IMR-90 (cell line): ENCODE results near the gene CETP. TPM values are rescaled to one million over a fixed set of nuclear protein-coding genes. Genes with fewer than 3 reads are reported as not detected.

Source experiments
- ATAC-seq: fragments of 200-7000 bp; cut with Tn5 transposase; 2 replicates; pipeline ENCODE4 v1.9.1; 2020; ENCODE audit warnings: low read depth, mild to moderate bottlenecking, moderate library complexity
- BruUV-seq: library from RNA; stranded (reverse); fragments of 400-500 nt; replicated peaks from 2 replicates; lab custom pipeline; 2021; lab: Mats Ljungman, UMichigan
- CTCF ChIA-PET: fragments of 300-600 bp; formaldehyde crosslinking; extraction: SDS; loops from one replicate; lab custom pipeline; 2021; ENCODE audit warnings: antibody characterized with exemption; lab: Yijun Ruan, JAX
- POLR2A ChIA-PET: fragments of 300-600 bp; sonication (Branson Sonifier 250); formaldehyde crosslinking; loops from one replicate; lab custom pipeline; 2022; ENCODE audit warnings: antibody characterized with exemption; ENCODE audit not compliant: unreplicated experiment; lab: Charles Lee
- DNase-seq: peaks from one replicate; pipeline ENCODE4 v3.0.0; 2013
- H2AFZ ChIP-seq: replicated peaks from 2 replicates; pipeline ENCODE3; 2013; ENCODE audit warnings: low read length, mild to moderate bottlenecking; ENCODE audit not compliant: poor library complexity
- H2AK5ac ChIP-seq: 2 replicates; pipeline ENCODE4 v1.6.1; 2013; ENCODE audit warnings: low read depth, low read length, inconsistent platforms
- H2AK9ac ChIP-seq: replicated peaks from 2 replicates; pipeline ENCODE3; 2013; ENCODE audit warnings: mild to moderate bottlenecking, low read depth, low read length, moderate library complexity; ENCODE audit not compliant: poor library complexity
- H2BK120ac ChIP-seq: 2 replicates; pipeline ENCODE4 v1.6.1; 2013; ENCODE audit warnings: low read depth, low read length, inconsistent platforms
- H2BK15ac ChIP-seq: 3 replicates; pipeline ENCODE4 v1.6.1; 2013; ENCODE audit warnings: low read depth, low read length, inconsistent platforms
- H2BK20ac ChIP-seq: 2 replicates; pipeline ENCODE4 v1.6.1; 2013; ENCODE audit warnings: low read depth, mild to moderate bottlenecking, inconsistent platforms, low read length, moderate library complexity
- H2BK5ac ChIP-seq: 2 replicates; pipeline ENCODE4 v1.6.1; 2013; ENCODE audit warnings: mild to moderate bottlenecking, low read depth, low read length, inconsistent platforms; ENCODE audit not compliant: poor library complexity, severe bottlenecking
- H3K14ac ChIP-seq: replicated peaks from 2 replicates; pipeline ENCODE4 v1.6.1; 2013; ENCODE audit warnings: low read depth, low read length, inconsistent platforms
- H3K18ac ChIP-seq: 2 replicates; pipeline ENCODE4 v1.6.1; 2013; ENCODE audit warnings: low read depth, low read length, control low read depth
- H3K23ac ChIP-seq: 2 replicates; pipeline ENCODE4 v1.6.1; 2013; ENCODE audit warnings: low read depth, low read length, inconsistent platforms
- H3K27ac ChIP-seq: 2 replicates; pipeline ENCODE4 v1.5.1; 2013; ENCODE audit warnings: mild to moderate bottlenecking, control low read depth, low read length; ENCODE audit not compliant: insufficient read depth
- H3K27me3 ChIP-seq: 2 replicates; pipeline ENCODE4 v1.6.1; 2013; ENCODE audit warnings: low read length; ENCODE audit not compliant: control insufficient read depth, insufficient read depth
- H3K36me3 ChIP-seq: 2 replicates; pipeline ENCODE4 v1.6.1; 2013; ENCODE audit warnings: low read length, mixed read lengths; ENCODE audit not compliant: control insufficient read depth, insufficient read depth
- H3K4ac ChIP-seq: 2 replicates; pipeline ENCODE4 v1.6.1; 2013; ENCODE audit warnings: low read depth, low read length, inconsistent platforms
- H3K4me1 ChIP-seq: 2 replicates; pipeline ENCODE4 v1.6.1; 2013; ENCODE audit warnings: low read length, mixed read lengths; ENCODE audit not compliant: control insufficient read depth, insufficient read depth
- H3K4me2 ChIP-seq: 2 replicates; pipeline ENCODE4 v1.6.1; 2013; ENCODE audit warnings: low read depth, mild to moderate bottlenecking, control low read depth, low read length, moderate library complexity
- H3K4me3 ChIP-seq: 2 replicates; pipeline ENCODE4 v1.5.1; 2013; ENCODE audit warnings: low read depth, mild to moderate bottlenecking, control low read depth, low read length, moderate library complexity; ENCODE audit not compliant: insufficient read depth
- H3K56ac ChIP-seq: 2 replicates; pipeline ENCODE4 v1.6.1; 2013; ENCODE audit warnings: low read length, inconsistent platforms; ENCODE audit not compliant: insufficient read depth; ENCODE audit errors: extremely low read depth
- H3K79me1 ChIP-seq, 2 experiments: 2 replicates each; pipeline ENCODE4 v1.6.1; 2013; ENCODE audit warnings: low read length in 2 of 2, inconsistent platforms in 1 of 2, low read depth in 1 of 2
- H3K9ac ChIP-seq: 2 replicates; pipeline ENCODE4 v1.6.1; 2013; ENCODE audit warnings: low read depth, low read length, control low read depth
- H3K9me1 ChIP-seq: 2 replicates; pipeline ENCODE4 v1.6.1; 2013; ENCODE audit warnings: low read length, inconsistent platforms; ENCODE audit not compliant: insufficient read depth
- H3K9me3 ChIP-seq: 2 replicates; pipeline ENCODE4 v1.6.1; 2013; ENCODE audit warnings: low read length; ENCODE audit not compliant: control insufficient read depth, insufficient read depth
- H4K20me1 ChIP-seq: 2 replicates; pipeline ENCODE4 v1.6.1; 2013; ENCODE audit warnings: low read length, inconsistent platforms; ENCODE audit not compliant: insufficient read depth
- H4K5ac ChIP-seq: 2 replicates; pipeline ENCODE4 v1.6.1; 2013; ENCODE audit warnings: mild to moderate bottlenecking, low read depth, low read length, control low read depth
- H4K8ac ChIP-seq, 2 experiments: 2 replicates each; pipeline ENCODE4 v1.6.1; 2013; ENCODE audit warnings: low read depth in 2 of 2, low read length in 2 of 2, control low read depth in 1 of 2, inconsistent platforms in 1 of 2
- H4K91ac ChIP-seq: 2 replicates; pipeline ENCODE4 v1.6.1; 2013; ENCODE audit warnings: low read depth, low read length, inconsistent platforms; ENCODE audit not compliant: insufficient read depth
- BHLHE40 ChIP-seq: fragments of 150-350 bp; IDR thresholded peaks from 2 replicates; pipeline ENCODE4 v1.6.1; 2016; ENCODE audit warnings: mild to moderate bottlenecking, low read depth, low read length
- FOS ChIP-seq: fragments of 150-350 bp; IDR thresholded peaks from 2 replicates; pipeline ENCODE4 v1.6.1; 2016; ENCODE audit warnings: low read depth, low read length
- MAFK ChIP-seq: IDR thresholded peaks from 2 replicates; pipeline ENCODE4 v1.6.1; 2012; ENCODE audit warnings: low read depth, low read length, improper control_type of control experiment
- MAZ ChIP-seq: IDR thresholded peaks from 2 replicates; pipeline ENCODE4 v1.6.1; 2012; ENCODE audit warnings: low read depth, mild to moderate bottlenecking, low read length, improper control_type of control experiment, moderate library complexity, borderline replicate concordance
- NFE2L2 ChIP-seq: fragments of 150-350 bp; IDR thresholded peaks from 2 replicates; pipeline ENCODE4 v1.6.1; 2016; ENCODE audit warnings: low read depth, mild to moderate bottlenecking, low read length
- SMC3 ChIP-seq: fragments of 150-350 bp; IDR thresholded peaks from 2 replicates; pipeline ENCODE4 v1.6.1; 2016; ENCODE audit warnings: low read depth, mild to moderate bottlenecking, antibody characterized with exemption, low read length, moderate library complexity
- WGBS, 2 experiments: methylation state at CpG; one replicate each; pipeline versions ENCODE4 v1.1.5 to v1.1.7; 2013; ENCODE audit warnings: missing lambda C conversion rate in 2 of 2; ENCODE audit not compliant: insufficient read length in 1 of 2; ENCODE audit errors: extremely low coverage in 2 of 2; 5-methylcytosine and 5-hydroxymethylcytosine counted together
- dilution Hi-C: fragments of 300-500 bp; cut with HindIII; formaldehyde crosslinking; loops from one replicate; pipeline ENCODE4 v1.14.3; 2018; ENCODE audit warnings: low sequenced_read_pairs; ENCODE audit not compliant: unreplicated experiment
- in situ Hi-C: fragments of 300-500 bp; cut with MboI; formaldehyde crosslinking; loops from 3 replicates; pipeline ENCODE4 v1.14.3; 2019; ENCODE audit warnings: low sequenced_read_pairs, inconsistent platforms, mixed read lengths
- intact Hi-C: fragments of 100-400 bp; cut with micrococcal nuclease; formaldehyde crosslinking; loops from 2 replicates; pipeline ENCODE4 v1.10.0; 2022
- polyA plus RNA-seq, 3 experiments: library from polyadenylated mRNA; depleted of rRNA; stranded (reverse); fragments of >200 nt; gene quantifications; 2 replicates each; pipeline ENCODE4 v1.2.3, GENCODE V29; 2012; ENCODE audit warnings: low replicate concordance in 1 of 3
- total RNA-seq: library from RNA; depleted of rRNA; stranded (reverse); fragments of >200 nt; gene quantifications from 2 replicates; pipeline ENCODE4 v1.2.3, GENCODE V29; 2012
- TF ChIP-seq, protein P1 (sequence below): fragments of 150-350 bp; IDR thresholded peaks from 2 replicates; pipeline ENCODE4 v1.6.1; 2017; ENCODE audit warnings: mild to moderate bottlenecking, antibody characterized with exemption, low read length, low read depth

Gene CETP
- total and polyA plus RNA-seq, 2 of the 4 experiments (the other 2 are of a cell fraction), result not detected

DNA sequence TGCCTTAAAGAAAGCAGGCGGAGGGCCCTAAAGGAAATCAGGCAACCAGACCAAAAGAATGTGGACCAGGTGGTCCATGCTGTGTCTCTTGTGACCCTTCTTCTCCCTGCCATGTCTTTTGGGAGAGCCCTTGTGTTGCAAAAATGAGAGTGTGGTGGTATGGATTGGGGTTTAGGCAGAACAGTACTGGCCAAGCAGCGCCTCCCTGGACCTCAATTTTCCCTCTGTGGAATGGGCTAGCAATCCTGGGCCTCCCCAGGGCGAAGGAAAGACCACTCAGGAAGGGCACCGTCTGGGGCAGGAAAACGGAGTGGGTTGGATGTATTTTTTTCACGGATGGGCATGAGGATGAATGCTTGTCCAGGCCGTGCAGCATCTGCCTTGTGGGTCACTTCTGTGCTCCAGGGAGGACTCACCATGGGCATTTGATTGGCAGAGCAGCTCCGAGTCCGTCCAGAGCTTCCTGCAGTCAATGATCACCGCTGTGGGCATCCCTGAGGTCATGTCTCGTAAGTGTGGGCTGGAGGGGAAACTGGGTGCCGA lies 20.1 kb downstream of the CETP start:
- BruUV-seq, result no TSS peak
- H2BK15ac ChIP-seq, result no peak overlapping the region
- H3K27ac ChIP-seq, result no peak overlapping the region
- H3K4me3 ChIP-seq, result no peak overlapping the region
- H3K56ac ChIP-seq, result no peak overlapping the region
- H3K4me2 ChIP-seq, result no peak overlapping the region
- no peak overlapping the region for H2BK120ac ChIP-seq
- dilution Hi-C loops (no loop called here), intact Hi-C loops (no loop called here), in situ Hi-C loops (no loop called here)
- CTCF ChIA-PET, result no interaction called here
- H2AK9ac ChIP-seq, result no peak overlapping the region
- H3K18ac ChIP-seq, result no peak overlapping the region
- no peak overlapping the region for H2BK5ac ChIP-seq
- peaks cover 13% of the 10 kb centered on the region for H3K9me1 ChIP-seq
- H2AFZ ChIP-seq, result no peak overlapping the region
- no peak overlapping the region for H3K9ac ChIP-seq
- H4K91ac ChIP-seq, result no peak overlapping the region
- H3K4me1 ChIP-seq, result peaks cover 5% of the 10 kb centered on the region
- H3K36me3 ChIP-seq, result no peaks in the 10 kb centered on the region
- H3K27me3 ChIP-seq, result no peaks in the 10 kb centered on the region
- H2BK20ac ChIP-seq, result no peak overlapping the region
- H4K20me1 ChIP-seq, result no peaks in the 10 kb centered on the region
- DNase-seq, result no peak
- no peaks in the 10 kb centered on the region for H3K9me3 ChIP-seq
- ATAC-seq, result no peak
- no peak overlapping the region for H2AK5ac ChIP-seq
- H3K4ac ChIP-seq, result no peak overlapping the region
- 82% methylated on average over 9 of the region's 12 CpGs; no CpG with 5 or more reads in 1 of the 2 experiments for WGBS, 2 experiments
- no peak overlapping the region for H3K14ac ChIP-seq
- no peak overlapping the region for H4K5ac ChIP-seq
- no peak for TF ChIP-seq MAZ
- TF ChIP-seq BHLHE40, result no peak
- TF ChIP-seq FOS, result no peak
- TF ChIP-seq SMC3, result no peak
- TF ChIP-seq MAFK, result no peak
- TF ChIP-seq, protein P1, sequence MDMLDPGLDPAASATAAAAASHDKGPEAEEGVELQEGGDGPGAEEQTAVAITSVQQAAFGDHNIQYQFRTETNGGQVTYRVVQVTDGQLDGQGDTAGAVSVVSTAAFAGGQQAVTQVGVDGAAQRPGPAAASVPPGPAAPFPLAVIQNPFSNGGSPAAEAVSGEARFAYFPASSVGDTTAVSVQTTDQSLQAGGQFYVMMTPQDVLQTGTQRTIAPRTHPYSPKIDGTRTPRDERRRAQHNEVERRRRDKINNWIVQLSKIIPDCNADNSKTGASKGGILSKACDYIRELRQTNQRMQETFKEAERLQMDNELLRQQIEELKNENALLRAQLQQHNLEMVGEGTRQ, result no peak
- no peak for TF ChIP-seq NFE2L2
- POLR2A ChIA-PET, result no interaction called here
- peaks cover 6 to 10% of the 10 kb centered on the region in 2 experiments; a peak in 3 of 4 replicates for H3K79me1 ChIP-seq
- H4K8ac ChIP-seq, result no peak overlapping the region
- H3K23ac ChIP-seq, result no peak overlapping the region
